HepG2 (cell line): ENCODE data around the gene CAD. TPM values are rescaled to one million over a fixed set of nuclear protein-coding genes. Genes with fewer than 3 reads are reported as not detected.

Experiments used
- CENPBD1 ChIP-seq: sonication (generic); formaldehyde crosslinking; IDR thresholded peaks from 2 replicates; pipeline ENCODE4 v1.8.0; 2022; ENCODE audit warnings: missing genetic modification reagents, low read depth, mild to moderate bottlenecking, borderline replicate concordance
- EEA1 ChIP-seq: sonication (generic); formaldehyde crosslinking; IDR thresholded peaks from 2 replicates; pipeline ENCODE4 v1.5.1; 2020; ENCODE audit warnings: mild to moderate bottlenecking, missing genetic modification reagents, borderline replicate concordance
- ESRRA ChIP-seq: sonication (generic); formaldehyde crosslinking; IDR thresholded peaks from 2 replicates; pipeline ENCODE4 v1.5.1; 2020; ENCODE audit warnings: mild to moderate bottlenecking, low read depth, missing genetic modification reagents
- HMGA1 ChIP-seq: sonication (generic); formaldehyde crosslinking; conservative IDR thresholded peaks from 2 replicates; pipeline ENCODE4 v1.4.0; 2020; ENCODE audit warnings: missing genetic modification reagents
- MLLT10 ChIP-seq: sonication (generic); formaldehyde crosslinking; IDR thresholded peaks from 2 replicates; pipeline ENCODE4 v1.4.0; 2020; ENCODE audit warnings: missing genetic modification reagents
- MXD4 ChIP-seq: IDR thresholded peaks from 2 replicates; pipeline ENCODE4 v1.6.1; 2016; ENCODE audit warnings: mild to moderate bottlenecking, missing biosample characterization, missing genetic modification reagents
- PITX1 ChIP-seq: sonication (generic); formaldehyde crosslinking; IDR thresholded peaks from 2 replicates; pipeline ENCODE4 v1.5.1; 2020; ENCODE audit warnings: mild to moderate bottlenecking, missing genetic modification reagents
- RAD21 ChIP-seq: fragments of 450-650 bp; formaldehyde crosslinking; IDR thresholded peaks from 2 replicates; pipeline ENCODE4 v1.5.0; 2020; ENCODE audit warnings: mild to moderate bottlenecking
- WIZ ChIP-seq: sonication (generic); formaldehyde crosslinking; IDR thresholded peaks from 2 replicates; pipeline ENCODE4 v1.5.1; 2020; ENCODE audit warnings: mild to moderate bottlenecking, missing genetic modification reagents
- ZBTB7A ChIP-seq: sonication (generic); formaldehyde crosslinking; IDR thresholded peaks from 2 replicates; pipeline ENCODE4 v1.8.0; 2022; ENCODE audit warnings: mild to moderate bottlenecking, missing genetic modification reagents
- ZNF496 ChIP-seq: sonication (generic); formaldehyde crosslinking; IDR thresholded peaks from 2 replicates; pipeline ENCODE4 v1.8.1; 2023; ENCODE audit warnings: mild to moderate bottlenecking, moderate library complexity, missing genetic modification reagents; ENCODE audit not compliant: insufficient replicate concordance
- ZNF564 ChIP-seq: sonication (generic); formaldehyde crosslinking; IDR thresholded peaks from 2 replicates; pipeline ENCODE4 v1.8.1; 2023; ENCODE audit warnings: mild to moderate bottlenecking, missing genetic modification reagents
- ZNF572 ChIP-seq: sonication (generic); formaldehyde crosslinking; IDR thresholded peaks from 2 replicates; pipeline ENCODE4 v1.5.1; 2020; ENCODE audit warnings: mild to moderate bottlenecking, missing genetic modification reagents
- ZNF737 ChIP-seq: sonication (generic); formaldehyde crosslinking; IDR thresholded peaks from 2 replicates; pipeline ENCODE4 v1.5.0; 2020; ENCODE audit warnings: missing genetic modification reagents, mild to moderate bottlenecking, borderline replicate concordance
- ZNF768 ChIP-seq: sonication (generic); formaldehyde crosslinking; IDR thresholded peaks from 2 replicates; pipeline ENCODE4 v1.4.0; 2020; ENCODE audit warnings: missing genetic modification reagents
- polyA plus RNA-seq, 8 experiments: library from polyadenylated mRNA; depleted of rRNA in 3 of 8; stranded (reverse) in 7 of 8; unstranded in 1 of 8; fragments of >200 nt; fragmentation: Illumina TruSeq in 4 of 8; extraction: Trizol in 4 of 8; gene quantifications; 2 replicates each; pipeline versions ENCODE4 v1.2.1 to v1.2.3, GENCODE V29; 2011 to 2016; ENCODE audit warnings: low read depth in 4 of 8, missing spikeins in 1 of 8, mixed read lengths in 1 of 8; ENCODE audit not compliant: insufficient read depth in 1 of 8
- total RNA-seq, 5 experiments: library from RNA; depleted of rRNA; stranded (reverse); fragments of >200 nt; fragmentation: Illumina TruSeq; extraction: Trizol; gene quantifications; 2 replicates each; pipeline ENCODE4 v1.2.3, GENCODE V29; 2016; ENCODE audit warnings: low read depth in 1 of 5
- TF ChIP-seq, protein P1 (sequence below): sonication (generic); formaldehyde crosslinking; IDR thresholded peaks from 2 replicates; pipeline ENCODE4 v1.4.0; 2020; ENCODE audit warnings: mild to moderate bottlenecking, missing genetic modification reagents
- TF ChIP-seq, protein P2 (sequence below): sonication (generic); formaldehyde crosslinking; IDR thresholded peaks from 2 replicates; pipeline ENCODE4 v1.4.0; 2020; ENCODE audit warnings: mild to moderate bottlenecking, missing genetic modification reagents
- TF ChIP-seq, protein P3 (sequence below): sonication (generic); formaldehyde crosslinking; IDR thresholded peaks from 2 replicates; pipeline ENCODE4 v1.5.0; 2020; ENCODE audit warnings: missing genetic modification reagents
- TF ChIP-seq, protein P4 (sequence below): sonication (generic); formaldehyde crosslinking; IDR thresholded peaks from 2 replicates; pipeline ENCODE4 v1.4.0; 2020; ENCODE audit warnings: missing genetic modification reagents

CAD gene
- total and polyA plus RNA-seq, 2 of the 13 experiments (the other 11 are each of a cell fraction or from before 2014, with no cell fraction given) = 21.7 to 37.0 TPM

DNA sequence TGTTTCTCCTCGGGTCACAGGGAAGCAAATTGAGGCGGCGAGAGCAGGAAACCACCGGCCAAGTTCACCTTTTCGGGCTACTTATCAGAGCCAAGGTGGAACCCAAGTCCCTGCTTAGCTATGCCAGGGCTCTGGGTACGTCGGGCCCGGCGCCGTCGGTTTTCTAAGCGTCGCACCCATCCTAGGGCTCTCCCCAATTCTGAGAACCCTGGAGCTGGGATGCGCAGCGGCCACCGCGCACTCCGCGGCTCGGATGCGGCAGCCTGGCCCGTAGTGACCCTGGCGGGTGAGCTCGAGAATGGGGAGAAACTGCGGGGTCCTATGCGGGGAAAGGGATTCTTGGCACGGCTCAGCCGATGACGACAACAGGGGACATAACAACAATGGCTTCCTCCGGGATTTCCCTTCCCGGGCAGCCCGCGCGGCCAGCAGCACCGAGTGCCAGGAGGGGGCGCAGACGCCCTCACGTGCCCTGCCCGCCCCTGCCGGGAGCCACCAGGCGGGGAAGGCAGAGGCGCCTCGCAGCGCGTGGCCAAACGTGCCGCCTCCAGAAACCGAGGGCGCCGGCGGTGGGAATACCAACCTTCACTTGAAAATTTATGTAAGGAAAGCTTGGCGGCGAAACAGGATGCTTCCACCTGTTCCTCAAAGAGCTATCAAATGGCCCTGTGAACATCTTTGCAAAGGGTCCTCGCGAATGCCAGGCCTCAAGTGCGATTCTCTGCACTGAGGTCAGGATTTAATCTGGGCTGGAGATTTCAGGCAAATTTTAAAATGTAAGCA is 47.8 kb downstream of the CAD start (continued):
- TF ChIP-seq PITX1 (CRISPR knock-in tag) (no peak), EEA1 (CRISPR knock-in tag) (no peak), CENPBD1 (CRISPR knock-in tag) (no peak), ESRRA (CRISPR knock-in tag) (no peak), ZNF768 (peak; percentile 64; the same call in 1 of the 2 replicates), RAD21 (CRISPR knock-in tag) (peak; percentile 88), ZBTB7A (CRISPR knock-in tag) (peak; percentile 76), WIZ (CRISPR knock-in tag) (no peak), HMGA1 (CRISPR knock-in tag) (no peak), MXD4 (CRISPR knock-in tag) (0 out of 2 replicates have a peak, but pooled peaks have one; percentile 78), ZNF737 (CRISPR knock-in tag) (no peak), ZNF572 (CRISPR knock-in tag) (no peak), ZNF496 (CRISPR knock-in tag) (no peak), ZNF564 (0 out of 2 replicates have a peak, but pooled peaks have one; percentile 58), MLLT10 (CRISPR knock-in tag) (no peak)
- TF ChIP-seq, protein P1, sequence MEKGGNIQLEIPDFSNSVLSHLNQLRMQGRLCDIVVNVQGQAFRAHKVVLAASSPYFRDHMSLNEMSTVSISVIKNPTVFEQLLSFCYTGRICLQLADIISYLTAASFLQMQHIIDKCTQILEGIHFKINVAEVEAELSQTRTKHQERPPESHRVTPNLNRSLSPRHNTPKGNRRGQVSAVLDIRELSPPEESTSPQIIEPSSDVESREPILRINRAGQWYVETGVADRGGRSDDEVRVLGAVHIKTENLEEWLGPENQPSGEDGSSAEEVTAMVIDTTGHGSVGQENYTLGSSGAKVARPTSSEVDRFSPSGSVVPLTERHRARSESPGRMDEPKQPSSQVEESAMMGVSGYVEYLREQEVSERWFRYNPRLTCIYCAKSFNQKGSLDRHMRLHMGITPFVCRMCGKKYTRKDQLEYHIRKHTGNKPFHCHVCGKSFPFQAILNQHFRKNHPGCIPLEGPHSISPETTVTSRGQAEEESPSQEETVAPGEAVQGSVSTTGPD (CRISPR knock-in tag) = no peak
- TF ChIP-seq, protein P2, sequence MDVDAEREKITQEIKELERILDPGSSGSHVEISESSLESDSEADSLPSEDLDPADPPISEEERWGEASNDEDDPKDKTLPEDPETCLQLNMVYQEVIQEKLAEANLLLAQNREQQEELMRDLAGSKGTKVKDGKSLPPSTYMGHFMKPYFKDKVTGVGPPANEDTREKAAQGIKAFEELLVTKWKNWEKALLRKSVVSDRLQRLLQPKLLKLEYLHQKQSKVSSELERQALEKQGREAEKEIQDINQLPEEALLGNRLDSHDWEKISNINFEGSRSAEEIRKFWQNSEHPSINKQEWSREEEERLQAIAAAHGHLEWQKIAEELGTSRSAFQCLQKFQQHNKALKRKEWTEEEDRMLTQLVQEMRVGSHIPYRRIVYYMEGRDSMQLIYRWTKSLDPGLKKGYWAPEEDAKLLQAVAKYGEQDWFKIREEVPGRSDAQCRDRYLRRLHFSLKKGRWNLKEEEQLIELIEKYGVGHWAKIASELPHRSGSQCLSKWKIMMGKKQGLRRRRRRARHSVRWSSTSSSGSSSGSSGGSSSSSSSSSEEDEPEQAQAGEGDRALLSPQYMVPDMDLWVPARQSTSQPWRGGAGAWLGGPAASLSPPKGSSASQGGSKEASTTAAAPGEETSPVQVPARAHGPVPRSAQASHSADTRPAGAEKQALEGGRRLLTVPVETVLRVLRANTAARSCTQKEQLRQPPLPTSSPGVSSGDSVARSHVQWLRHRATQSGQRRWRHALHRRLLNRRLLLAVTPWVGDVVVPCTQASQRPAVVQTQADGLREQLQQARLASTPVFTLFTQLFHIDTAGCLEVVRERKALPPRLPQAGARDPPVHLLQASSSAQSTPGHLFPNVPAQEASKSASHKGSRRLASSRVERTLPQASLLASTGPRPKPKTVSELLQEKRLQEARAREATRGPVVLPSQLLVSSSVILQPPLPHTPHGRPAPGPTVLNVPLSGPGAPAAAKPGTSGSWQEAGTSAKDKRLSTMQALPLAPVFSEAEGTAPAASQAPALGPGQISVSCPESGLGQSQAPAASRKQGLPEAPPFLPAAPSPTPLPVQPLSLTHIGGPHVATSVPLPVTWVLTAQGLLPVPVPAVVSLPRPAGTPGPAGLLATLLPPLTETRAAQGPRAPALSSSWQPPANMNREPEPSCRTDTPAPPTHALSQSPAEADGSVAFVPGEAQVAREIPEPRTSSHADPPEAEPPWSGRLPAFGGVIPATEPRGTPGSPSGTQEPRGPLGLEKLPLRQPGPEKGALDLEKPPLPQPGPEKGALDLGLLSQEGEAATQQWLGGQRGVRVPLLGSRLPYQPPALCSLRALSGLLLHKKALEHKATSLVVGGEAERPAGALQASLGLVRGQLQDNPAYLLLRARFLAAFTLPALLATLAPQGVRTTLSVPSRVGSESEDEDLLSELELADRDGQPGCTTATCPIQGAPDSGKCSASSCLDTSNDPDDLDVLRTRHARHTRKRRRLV (CRISPR knock-in tag) = no peak
- TF ChIP-seq, protein P3, sequence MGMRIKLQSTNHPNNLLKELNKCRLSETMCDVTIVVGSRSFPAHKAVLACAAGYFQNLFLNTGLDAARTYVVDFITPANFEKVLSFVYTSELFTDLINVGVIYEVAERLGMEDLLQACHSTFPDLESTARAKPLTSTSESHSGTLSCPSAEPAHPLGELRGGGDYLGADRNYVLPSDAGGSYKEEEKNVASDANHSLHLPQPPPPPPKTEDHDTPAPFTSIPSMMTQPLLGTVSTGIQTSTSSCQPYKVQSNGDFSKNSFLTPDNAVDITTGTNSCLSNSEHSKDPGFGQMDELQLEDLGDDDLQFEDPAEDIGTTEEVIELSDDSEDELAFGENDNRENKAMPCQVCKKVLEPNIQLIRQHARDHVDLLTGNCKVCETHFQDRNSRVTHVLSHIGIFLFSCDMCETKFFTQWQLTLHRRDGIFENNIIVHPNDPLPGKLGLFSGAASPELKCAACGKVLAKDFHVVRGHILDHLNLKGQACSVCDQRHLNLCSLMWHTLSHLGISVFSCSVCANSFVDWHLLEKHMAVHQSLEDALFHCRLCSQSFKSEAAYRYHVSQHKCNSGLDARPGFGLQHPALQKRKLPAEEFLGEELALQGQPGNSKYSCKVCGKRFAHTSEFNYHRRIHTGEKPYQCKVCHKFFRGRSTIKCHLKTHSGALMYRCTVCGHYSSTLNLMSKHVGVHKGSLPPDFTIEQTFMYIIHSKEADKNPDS (CRISPR knock-in tag) = 0 out of 2 replicates have a peak, but pooled peaks have one; percentile 28
- TF ChIP-seq, protein P4, sequence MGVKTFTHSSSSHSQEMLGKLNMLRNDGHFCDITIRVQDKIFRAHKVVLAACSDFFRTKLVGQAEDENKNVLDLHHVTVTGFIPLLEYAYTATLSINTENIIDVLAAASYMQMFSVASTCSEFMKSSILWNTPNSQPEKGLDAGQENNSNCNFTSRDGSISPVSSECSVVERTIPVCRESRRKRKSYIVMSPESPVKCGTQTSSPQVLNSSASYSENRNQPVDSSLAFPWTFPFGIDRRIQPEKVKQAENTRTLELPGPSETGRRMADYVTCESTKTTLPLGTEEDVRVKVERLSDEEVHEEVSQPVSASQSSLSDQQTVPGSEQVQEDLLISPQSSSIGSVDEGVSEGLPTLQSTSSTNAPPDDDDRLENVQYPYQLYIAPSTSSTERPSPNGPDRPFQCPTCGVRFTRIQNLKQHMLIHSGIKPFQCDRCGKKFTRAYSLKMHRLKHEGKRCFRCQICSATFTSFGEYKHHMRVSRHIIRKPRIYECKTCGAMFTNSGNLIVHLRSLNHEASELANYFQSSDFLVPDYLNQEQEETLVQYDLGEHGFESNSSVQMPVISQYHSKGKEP = 0 out of 2 replicates have a peak, but pooled peaks have one; percentile 25
